Daoy (cell line): ENCODE data around the gene BANP. TPM values are rescaled to one million over a fixed set of nuclear protein-coding genes. Genes with fewer than 3 reads are reported as not detected.
"Not testable (repeated sequence)": the region's sequence is repeated elsewhere in the genome, so short reads cannot be mapped to it uniquely, and the experiment has no call there.

Source experiments
- DNase-seq: peaks from one replicate; pipeline ENCODE4 v3.0.0-alpha.2; 2015; ENCODE audit warnings: low read depth
- total RNA-seq: library from RNA; depleted of rRNA; stranded (reverse); fragments of >200 nt; shearing (Covaris generic); gene quantifications from 2 replicates; pipeline ENCODE4 v1.2.3, GENCODE V29; 2014

BANP gene
- total RNA-seq, 1 experiment from 2014 or later: 16.7 TPM

DNA sequence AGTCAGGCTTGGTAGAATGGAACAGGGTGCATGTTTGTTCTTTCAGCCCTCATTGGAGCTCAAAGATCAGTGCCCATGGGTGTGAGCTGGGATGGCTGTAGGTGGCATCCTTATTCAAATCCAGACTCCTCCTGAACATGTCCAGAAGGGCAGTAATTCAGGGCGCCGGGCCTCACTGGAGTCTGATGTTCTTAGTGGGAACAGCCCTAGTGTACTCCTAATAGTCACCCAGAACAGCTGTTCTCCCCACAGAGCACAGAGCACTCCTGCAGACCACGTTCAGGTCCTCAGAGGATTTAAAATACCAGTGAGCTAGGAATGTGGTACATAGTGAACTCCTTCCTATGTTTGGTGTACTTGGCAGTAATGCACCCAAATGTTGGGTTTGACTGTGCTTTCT is 96.2 kb downstream of the BANP start:
- no peak for DNase-seq

DNA sequence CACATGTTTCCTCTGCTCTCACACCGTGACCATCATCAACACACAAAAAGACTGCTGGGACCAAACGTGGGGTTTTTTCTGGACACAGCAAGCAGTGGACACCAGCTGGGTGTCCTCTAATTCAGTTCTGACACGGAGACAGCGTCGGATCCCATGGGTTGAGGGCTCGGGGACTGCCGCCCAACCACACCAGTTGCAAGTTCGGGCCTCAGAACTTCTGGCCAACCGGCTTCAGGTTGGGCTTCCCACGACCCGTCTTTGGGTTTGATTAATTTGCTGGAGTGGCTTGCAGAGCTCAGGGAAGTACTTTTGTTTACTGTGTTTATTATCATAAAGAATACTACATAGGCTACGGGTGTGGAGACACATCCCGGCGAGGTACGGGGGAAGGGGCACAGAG is 97.8 kb downstream of the BANP start:
- DNase-seq: no peak

DNA sequence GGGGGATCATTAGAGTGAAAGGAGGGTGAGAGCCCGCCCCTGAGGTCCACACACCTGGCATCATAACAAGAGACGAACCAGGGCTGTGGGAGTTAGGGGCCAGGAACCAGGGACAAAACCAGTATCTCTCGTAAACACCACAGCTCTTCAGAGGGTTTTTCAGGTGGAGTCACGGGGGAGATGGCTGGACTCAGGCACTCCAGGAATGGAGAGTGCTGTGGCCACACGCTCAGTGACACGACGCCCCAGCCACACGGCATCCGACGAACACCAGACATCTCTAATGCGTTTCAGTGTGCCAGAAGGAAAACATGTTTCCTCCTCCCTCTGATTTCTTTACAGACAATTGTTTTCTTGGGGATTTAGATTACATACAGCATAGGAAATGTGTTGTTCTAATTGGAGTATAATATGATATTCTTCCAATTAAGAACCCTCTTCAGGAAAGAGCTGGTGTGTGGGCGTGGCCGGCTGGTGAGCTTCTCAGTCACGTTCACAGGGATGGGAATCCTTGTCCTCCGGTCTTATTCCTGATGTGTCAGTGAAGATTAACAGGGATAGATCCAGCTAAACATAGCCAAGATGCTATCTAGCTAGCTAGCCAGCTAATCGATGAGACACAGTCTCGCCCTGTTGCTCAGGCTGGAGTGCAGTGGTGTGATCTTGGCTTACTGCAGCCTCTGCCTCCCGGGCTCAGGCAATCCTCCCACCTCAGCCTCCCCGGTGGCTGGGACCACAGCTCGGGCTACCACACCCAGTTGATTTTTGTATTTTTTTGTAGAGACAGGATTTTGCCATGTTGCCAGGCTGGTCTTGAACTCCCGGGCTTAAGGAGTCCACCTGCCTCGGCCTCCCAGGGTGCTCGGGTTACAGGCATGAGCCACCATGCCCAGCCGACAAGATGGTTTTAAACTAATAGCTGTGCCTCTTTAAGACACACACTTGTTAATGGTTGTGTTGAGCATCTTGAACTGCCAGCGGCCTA is 98.6 kb downstream of the BANP start:
- DNase-seq: no peak

DNA sequence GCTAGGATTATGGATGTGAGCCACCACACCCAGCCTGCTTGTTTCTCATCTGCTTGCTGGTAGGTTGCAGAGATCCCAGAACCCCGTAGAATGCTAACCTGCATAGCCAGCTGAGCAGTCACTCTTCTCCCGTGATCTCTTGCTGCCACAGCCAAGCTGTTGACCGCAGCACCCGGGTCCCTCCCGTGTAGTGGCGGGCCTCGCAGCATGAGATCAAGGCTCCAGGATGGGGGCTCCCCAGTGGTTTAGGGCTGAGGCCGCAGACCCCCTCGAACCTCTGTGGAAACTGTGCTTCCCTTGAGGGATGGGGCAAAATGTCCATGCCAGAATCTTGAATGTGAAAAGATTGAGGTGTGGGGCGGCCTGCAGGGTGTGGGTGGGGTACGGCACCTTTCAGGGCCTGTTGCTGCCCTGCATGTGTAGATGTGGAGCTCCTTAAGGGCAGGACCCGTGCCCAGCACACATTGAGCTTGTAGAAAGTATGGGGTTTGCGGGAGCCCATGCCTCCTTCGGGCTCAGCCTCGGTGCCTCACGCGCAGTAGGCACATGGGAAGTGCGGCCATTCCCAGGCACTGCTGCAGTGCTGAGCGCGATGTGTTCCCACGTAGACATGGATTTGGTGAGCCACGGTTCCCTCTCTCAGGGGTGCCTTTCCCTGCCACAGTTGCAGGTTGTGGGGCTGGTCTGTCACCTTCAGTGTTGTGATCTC is 99.9 kb downstream of the BANP start:
- DNase-seq: no peak

DNA sequence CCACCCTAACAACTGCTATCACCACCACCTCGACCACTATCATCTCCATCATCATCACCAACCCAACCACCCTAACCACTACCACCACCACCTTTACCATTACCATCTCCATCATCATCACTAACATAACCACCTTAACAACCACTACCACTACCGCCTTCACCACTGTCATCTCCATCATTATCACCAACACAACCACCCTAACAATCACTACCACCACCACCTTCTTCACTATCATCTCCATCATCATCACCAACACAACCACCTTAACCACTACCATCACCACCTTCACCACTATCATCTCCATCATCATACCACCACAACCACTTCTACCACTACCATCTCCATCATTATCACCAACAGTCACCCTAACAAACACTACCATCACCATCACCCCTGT is 101.4 kb downstream of the BANP start:
- DNase-seq: no peak

DNA sequence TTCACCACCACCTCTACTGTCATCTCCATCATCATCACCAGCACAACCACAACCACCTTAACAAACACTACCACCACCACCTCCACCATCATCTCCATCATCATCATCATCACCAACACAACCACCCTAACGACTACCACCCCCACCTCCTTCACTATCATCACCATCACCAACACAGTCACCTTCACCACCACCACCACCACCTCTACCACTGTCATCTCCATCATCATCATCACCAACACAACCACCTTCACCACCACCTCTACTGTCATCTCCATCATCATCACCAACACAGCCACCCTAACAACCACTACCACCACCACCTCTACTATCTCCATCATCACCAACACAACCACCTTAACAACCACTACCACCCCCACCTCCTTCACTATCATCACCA is 102.2 kb downstream of the BANP start:
- DNase-seq: not testable (repeated sequence)

DNA sequence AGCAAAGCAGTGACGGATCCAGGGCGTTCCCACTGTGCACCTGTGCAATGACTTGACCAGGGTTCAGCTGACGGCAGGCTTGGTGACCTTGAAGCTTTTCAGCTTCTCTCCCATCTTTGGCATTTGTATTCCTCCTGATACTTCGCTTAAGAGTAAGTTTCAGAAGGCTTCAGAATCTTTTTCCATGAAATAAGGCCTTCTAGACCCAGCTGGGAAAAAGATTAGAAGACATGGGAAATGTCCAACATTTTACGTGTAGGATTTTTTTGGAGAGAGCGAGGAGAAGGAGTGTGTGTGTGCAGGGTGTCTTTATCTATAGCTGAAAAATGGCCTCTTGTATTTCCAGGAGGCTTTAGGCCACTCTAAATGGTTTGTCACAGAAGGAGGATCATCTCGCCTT is 104.1 kb downstream of the BANP start:
- DNase-seq: no peak

DNA sequence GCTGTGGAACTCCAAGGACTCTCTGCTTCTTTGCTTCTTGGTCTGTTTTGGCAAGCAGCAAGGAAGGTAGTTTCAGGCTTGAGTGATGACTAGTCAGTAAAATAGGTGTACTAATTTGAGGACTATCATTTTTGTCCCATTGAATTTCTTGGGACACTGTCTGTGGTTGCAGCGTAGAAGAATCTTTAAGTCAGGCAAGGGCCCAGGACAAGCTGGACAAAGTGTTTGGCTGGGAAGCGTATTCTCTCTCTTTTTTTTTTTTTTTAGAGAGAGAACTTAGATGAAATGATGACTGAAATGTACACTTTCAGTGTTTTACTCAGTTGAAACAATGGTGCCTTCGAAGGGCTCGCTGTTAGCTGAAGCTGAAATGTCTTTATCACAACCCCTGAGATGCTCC is 105.0 kb downstream of the BANP start:
- no peak for DNase-seq

DNA sequence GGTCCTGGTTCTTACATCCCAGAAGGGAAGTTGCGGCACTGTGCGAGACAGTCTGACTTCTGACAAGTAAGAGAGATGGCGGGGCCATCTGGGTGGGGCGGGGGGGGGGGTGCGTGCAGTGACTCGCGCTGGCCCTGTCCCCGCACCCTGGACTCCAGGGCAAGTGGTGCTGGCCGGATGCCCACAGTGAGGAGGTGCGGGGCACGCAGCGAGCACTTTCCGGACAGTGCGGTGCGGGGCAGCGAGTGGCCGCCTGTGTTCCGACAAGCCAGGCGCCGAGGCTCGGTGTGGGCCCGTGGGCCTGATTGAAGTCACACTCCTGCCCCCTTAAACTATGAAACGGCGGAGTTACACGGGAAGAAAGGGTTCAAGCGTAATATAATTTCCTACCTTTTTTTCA is 106.4 kb downstream of the BANP start:
- DNase-seq: no peak

DNA sequence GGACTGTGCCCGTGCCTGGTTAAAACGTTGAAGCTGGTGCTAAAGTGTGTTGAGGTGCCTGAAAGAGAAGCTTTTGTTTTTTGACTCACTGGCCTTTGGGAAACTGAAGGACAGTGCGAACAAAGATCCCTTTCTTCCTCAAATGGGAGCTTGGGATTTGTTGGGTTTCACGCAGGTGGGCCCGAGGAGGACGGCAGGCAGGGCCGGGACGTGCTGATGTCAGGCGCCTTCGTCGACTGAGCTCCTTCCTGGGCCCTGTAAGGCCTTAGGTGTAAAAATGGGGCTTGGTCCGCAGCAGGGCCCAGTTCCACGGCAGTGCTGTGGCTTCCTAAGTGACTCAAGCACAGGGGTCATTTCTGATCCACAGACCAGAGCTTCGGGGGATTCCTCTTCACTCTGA is 106.9 kb downstream of the BANP start:
- DNase-seq: no peak

DNA sequence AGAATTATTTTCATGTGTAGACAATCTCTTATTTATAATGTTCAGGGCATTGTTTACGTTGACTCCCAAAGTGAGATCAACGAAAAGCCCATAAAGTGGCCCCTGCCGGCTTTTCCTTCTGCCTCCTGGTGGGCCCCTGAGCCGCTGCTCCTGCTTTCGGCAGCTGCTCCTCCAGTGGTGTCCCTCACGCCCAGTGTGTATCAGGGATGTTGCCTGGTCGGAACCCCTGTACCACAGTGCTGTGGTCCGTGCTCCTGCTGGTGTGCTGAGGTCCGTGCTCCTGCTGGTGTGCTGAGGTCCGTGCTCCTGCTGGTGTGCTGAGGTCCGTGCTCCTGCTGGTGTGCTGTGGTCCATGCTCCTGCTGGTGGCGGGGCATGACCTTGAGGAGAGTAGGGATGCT is 107.6 kb downstream of the BANP start:
- no peak for DNase-seq

DNA sequence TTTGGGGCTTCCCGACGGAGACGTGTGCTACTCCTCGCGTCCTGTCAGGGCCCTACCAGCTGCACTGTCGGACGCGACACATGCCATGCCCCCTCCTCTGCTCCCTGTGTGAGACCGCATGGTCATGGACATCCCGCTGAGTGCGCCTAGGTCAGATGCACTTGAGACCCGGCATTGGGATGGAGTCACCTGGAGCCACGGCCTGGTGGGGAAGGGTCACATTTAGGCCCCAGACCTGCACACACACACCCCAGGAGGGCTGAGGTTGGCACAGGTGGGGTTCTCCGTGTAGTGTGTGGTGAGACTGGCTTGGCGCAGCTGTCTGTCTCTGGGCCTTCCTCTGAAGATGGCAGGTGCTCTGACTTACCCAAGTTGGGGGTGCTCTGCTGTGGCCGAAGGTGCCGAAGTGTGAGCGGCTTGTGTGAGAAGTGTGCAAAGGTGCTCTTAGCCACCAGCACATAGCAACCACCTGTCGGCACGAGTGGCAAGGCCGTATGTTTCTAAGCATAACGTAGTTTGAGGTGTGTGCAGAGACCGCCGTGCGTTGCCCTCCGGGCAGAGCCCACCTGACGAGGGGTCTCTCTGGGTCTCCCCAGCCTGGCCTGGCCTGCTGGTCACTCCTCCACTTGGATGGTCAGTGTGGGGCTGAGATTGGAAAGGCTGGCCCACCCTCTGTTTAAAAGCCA is 108.6 kb downstream of the BANP start:
- no peak for DNase-seq

DNA sequence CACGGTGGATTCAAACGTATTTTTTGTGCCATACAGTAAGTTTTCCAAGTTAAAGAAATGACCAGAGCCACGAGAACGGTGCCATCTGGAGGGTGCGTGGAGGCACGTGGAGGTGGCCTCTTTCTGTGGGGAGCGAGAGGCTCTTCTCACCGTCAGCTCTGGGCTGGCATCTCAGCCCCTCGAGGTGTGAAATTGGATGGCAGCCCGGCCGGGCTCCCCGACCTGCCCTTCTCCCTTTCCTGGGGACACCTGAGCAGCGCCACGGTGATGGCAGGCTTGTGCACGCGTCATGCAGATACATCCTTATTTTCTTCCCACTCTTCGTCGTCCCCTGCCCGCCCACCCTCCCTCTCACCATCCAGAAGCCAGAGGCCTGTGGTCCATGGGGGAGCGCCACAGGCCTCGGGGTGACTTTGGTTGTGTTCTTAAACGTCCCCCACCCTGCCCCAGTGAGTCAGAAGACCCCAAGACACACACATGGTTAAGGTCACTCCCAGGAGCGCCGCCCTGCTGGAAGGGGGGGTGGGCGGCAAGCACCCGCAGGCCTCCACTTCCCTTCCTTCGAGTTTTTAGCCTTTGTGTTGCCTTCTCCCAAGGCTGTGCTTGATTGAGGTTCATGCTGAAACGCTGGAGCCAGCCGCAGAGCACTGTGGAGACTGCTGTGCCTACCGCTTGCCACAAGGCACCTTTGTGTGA is 109.4 kb downstream of the BANP start:
- DNase-seq: no peak

DNA sequence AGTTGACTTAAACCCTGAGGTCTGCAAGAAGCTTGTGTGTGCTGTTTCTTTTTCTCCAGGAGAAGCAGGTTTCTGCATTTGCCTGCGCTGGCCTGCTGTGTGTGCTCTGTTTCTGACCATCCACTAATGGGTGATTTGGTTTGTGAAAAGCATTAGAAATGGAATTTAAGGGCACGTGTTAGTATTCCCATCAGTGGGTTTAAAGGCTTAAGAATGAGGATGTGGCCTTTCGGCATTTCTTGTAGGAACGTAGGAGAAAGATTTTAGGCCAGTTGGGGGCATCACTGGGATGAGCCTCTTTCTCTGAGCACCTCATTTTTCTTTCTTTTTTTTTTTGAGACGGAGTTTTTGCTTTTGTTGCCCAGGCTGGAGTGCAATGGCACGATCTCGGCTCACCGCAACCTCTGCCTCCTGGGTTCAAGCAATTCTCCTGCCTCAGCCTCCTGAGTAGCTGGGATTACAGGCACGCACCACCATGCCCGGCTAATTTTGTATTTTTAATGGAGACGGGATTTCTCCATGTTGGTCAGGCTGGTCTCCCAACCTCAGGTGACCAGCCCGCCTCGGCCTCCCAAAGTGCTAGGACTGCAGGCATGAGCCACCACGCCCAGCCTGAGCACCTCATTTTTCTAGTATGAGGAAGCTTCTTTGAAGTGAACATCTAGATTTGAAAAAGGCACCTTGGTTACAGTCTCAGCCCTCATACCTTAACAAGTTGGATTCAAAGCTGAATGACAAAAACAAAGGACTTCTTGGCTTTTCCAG is 110.3 kb downstream of the BANP start:
- DNase-seq: no peak

DNA sequence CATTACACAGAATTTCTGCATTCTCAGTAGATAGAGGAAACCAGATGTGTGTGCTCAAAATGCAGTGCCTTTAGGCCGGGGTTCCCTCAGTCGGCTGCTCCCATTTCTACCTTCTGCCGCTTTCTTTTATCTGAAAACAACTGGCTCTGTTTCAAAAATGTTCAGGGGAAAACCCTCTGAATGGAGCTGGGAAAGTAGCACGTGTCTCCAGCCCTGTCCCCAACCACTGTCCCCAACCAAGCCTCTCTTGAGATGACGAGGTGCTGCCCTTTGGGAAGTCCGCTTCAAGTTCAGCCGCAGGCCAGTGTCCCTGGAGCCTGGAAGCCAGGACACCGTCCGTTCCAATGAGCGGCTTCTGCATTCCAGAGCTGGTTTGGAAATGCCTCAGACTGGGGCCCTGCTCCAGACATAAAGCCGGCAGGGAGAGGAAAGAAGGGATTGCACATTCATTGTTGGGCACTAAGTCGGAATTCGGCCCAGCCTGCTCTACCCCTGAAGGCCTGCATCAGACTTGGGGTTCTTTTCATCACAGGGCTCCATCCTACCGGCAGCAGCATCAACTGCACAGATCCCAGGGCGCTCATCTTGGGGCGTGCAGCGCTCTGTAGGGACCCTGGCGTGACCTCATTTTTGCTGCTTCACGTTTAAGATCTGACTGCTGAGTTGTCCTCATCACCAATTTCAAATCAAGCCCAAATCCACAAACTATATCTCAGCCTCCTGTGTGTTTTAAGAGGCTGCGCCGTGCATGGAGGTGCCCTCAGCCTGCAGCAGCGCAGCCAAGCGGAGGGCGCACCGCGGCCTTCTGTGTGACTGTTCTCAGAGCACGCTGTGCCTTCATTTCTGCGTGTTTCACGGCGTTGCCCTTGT is 111.3 kb downstream of the BANP start:
- DNase-seq: no peak

DNA sequence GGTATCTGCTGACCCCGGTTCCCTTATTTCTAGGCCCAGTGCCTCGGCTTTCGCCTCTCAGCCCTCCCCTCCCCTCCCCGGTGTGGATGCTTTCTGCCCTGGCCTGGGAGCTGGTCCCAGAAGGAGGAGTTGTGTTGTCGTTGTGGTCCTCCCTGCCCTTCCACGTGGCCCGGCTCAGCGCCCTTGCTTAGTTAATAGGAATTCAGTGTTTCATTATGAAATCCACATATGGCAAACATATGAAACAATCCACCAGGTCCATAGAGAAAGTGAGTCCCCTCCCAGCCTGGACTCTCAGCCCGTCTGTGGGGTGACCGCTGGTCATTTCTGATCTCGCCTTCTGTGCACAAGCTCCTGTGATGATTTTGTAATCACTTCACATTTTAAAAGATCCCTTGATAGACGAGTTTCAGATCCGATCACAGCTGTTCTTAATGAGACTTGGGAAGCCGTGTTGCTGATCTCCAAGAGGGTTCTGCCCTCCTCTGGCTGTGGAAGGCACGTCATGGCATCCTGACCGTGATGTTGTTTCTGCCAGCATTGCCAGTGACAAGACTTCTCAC is 112.1 kb downstream of the BANP start:
- DNase-seq: no peak

DNA sequence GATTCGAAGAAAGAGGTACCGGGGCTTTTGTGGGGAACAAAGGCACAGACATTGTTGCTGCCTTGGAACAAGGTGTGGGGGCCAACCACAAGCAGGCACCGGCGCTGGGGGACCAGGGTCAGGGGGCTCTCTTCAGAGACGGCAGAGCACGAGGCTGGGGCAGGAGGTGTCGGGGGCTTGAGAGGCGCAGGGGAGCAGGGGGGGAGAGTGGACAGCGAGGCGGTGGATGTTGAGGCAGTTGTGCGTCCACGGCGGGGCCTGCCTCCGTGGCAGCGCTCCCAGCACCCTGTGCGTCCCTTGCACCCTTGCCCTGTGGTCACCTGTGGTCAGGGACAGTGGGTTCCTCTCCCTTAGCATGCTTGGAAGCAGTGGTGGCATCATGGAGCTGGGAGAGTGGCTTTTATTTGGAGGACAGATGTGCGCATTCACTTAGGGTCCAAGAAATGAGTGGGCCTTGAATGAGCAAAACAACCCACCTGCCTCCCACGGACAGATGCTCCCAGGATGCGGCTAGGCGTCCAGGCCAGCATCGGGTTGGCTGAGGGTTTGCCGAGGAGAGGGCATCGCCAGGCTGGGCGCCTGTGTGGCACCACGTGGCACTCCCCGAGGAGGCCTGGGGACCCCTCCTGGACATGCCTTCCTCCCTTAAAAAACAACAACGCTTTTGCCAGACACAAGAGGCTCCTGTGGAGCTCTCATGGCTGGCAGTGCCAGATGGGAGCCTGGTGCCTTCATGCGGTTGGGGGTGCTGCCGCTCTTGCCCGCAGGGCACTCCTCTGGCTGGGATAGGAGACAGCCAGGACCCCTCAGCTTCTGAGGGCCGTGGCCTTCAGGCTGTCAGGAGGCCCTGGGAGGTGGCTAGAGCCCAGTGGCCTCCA is 113.0 kb downstream of the BANP start:
- no peak for DNase-seq

DNA sequence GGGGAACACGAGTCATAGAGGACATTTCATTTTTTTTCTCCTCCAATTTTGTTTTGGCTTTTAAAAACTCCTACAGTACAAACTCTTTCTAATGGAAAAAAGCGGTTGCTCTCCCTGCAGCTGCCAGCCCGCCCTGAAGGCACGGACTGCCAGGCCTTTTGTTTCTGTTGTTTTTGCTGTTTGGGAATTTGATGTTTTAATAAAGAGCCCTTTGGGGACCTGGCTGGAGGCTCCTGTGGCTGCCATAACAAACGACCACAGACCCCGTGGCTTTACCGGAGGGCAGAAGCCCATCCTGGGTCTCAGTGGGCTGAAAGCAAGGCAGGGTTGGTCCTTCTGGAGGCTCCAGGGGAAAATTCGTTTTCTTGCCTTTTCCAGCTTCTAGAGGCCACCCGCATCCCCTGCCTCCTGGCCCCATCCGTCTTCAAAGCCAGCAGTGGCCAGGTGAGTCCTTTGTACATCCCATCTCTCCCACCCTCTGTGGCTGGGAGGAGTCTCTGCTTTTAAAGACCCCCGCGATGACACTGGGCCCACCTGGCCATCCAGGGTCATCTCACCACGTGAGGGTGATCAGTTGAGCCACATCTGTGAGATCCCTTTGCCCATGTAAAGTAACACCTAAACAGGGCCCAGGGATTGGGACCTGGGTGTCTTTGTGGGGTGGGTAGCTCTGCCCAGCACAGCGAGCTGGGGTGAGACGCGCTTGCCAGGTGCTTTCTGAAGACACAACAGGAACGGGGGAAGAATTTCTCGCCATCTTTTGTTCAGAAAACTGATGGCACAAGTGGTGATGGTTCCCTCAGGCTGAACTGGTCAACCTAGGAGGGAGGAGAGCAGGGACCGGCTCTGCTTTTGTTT is 113.9 kb downstream of the BANP start:
- DNase-seq: no peak
